ENCODE measurements around the gene CYB5D1. TPM values are rescaled to one million over a fixed set of nuclear protein-coding genes. Genes with fewer than 3 reads are reported as not detected.

Gene CYB5D1
- total and polyA plus RNA-seq, 2 of the 8 experiments (the other 6 are each of a cell fraction or from before 2014, with no cell fraction given): 11.0 to 18.0 TPM

DNA sequence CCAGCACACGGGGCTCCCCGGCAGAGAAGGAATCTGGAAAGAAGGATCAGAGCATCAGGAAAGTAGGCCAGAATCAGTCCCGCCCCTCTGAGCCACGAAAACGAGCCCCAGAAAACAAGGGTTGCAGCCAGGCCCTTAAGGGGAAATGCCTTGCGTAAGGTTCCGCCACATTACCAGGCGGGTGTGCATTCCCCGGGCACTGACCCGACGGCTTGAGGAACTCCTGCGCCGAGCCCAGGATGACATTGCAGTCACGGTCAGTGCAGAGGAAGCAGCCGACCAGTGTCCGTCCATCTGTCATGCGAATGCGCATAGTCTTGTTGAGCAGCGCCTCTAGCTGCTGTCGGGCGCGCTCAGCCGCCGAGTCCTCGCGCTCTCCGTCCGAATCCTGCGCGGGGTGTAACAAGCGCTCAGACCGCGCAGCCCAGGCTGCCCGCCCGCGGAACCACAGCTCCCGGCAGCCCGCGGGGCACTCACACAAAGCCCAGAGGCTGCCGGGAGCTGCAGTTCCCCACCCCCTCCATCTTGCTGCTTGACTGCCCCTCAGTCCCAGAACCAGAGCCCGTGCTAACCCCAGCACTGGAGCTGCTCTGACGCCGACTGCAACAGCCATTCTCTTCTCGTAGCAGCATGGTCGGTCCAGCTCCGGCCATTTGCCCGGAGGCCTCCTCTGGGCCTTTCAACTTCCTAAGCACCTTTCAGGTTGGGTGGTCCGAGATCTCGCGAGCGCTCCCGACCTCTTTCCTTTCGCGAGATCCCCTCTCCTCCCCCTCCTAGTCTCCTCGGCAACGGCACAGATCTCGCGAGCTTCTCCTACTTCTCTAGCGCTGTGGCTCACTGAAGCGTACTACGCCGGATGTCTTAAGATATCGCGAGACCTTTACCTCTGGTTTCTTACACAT, 741 bp upstream of the CYB5D1 start, which contains the start of gene NAA38 (continued):
- TF ChIP-seq CTBP2 (IDR thresholded peaks at IDR 0.05; ENCODE audit: borderline replicate concordance, insufficient read depth, insufficient read length, low read length) (peak; percentile 73), TCF12 (IDR thresholded peaks at IDR 0.05; ENCODE audit: low read depth, low read length) (no peak), ATF3 (IDR thresholded peaks at IDR 0.05; ENCODE audit: insufficient read depth, low read depth, low read length) (peak; percentile 20; the same call in 1 of the 2 replicates), SIN3A (conservative IDR thresholded peaks at IDR 0.05 in 1 of 2, IDR thresholded peaks at IDR 0.05 in 1 of 2; ENCODE audit: low read depth in 1 of 2, low read length in 2 of 2) (peak; percentile 78 to 83; a peak in 1 of 4 replicates), JUND (IDR thresholded peaks at IDR 0.05; ENCODE audit: low read length) (no peak), FOSL1 (IDR thresholded peaks at IDR 0.05; ENCODE audit: insufficient read depth, low read depth, low read length) (no peak), CREB1 (IDR thresholded peaks at IDR 0.05) (peak; percentile 39; the same call in 1 of the 2 replicates)
- TF ChIP-seq, protein P1, sequence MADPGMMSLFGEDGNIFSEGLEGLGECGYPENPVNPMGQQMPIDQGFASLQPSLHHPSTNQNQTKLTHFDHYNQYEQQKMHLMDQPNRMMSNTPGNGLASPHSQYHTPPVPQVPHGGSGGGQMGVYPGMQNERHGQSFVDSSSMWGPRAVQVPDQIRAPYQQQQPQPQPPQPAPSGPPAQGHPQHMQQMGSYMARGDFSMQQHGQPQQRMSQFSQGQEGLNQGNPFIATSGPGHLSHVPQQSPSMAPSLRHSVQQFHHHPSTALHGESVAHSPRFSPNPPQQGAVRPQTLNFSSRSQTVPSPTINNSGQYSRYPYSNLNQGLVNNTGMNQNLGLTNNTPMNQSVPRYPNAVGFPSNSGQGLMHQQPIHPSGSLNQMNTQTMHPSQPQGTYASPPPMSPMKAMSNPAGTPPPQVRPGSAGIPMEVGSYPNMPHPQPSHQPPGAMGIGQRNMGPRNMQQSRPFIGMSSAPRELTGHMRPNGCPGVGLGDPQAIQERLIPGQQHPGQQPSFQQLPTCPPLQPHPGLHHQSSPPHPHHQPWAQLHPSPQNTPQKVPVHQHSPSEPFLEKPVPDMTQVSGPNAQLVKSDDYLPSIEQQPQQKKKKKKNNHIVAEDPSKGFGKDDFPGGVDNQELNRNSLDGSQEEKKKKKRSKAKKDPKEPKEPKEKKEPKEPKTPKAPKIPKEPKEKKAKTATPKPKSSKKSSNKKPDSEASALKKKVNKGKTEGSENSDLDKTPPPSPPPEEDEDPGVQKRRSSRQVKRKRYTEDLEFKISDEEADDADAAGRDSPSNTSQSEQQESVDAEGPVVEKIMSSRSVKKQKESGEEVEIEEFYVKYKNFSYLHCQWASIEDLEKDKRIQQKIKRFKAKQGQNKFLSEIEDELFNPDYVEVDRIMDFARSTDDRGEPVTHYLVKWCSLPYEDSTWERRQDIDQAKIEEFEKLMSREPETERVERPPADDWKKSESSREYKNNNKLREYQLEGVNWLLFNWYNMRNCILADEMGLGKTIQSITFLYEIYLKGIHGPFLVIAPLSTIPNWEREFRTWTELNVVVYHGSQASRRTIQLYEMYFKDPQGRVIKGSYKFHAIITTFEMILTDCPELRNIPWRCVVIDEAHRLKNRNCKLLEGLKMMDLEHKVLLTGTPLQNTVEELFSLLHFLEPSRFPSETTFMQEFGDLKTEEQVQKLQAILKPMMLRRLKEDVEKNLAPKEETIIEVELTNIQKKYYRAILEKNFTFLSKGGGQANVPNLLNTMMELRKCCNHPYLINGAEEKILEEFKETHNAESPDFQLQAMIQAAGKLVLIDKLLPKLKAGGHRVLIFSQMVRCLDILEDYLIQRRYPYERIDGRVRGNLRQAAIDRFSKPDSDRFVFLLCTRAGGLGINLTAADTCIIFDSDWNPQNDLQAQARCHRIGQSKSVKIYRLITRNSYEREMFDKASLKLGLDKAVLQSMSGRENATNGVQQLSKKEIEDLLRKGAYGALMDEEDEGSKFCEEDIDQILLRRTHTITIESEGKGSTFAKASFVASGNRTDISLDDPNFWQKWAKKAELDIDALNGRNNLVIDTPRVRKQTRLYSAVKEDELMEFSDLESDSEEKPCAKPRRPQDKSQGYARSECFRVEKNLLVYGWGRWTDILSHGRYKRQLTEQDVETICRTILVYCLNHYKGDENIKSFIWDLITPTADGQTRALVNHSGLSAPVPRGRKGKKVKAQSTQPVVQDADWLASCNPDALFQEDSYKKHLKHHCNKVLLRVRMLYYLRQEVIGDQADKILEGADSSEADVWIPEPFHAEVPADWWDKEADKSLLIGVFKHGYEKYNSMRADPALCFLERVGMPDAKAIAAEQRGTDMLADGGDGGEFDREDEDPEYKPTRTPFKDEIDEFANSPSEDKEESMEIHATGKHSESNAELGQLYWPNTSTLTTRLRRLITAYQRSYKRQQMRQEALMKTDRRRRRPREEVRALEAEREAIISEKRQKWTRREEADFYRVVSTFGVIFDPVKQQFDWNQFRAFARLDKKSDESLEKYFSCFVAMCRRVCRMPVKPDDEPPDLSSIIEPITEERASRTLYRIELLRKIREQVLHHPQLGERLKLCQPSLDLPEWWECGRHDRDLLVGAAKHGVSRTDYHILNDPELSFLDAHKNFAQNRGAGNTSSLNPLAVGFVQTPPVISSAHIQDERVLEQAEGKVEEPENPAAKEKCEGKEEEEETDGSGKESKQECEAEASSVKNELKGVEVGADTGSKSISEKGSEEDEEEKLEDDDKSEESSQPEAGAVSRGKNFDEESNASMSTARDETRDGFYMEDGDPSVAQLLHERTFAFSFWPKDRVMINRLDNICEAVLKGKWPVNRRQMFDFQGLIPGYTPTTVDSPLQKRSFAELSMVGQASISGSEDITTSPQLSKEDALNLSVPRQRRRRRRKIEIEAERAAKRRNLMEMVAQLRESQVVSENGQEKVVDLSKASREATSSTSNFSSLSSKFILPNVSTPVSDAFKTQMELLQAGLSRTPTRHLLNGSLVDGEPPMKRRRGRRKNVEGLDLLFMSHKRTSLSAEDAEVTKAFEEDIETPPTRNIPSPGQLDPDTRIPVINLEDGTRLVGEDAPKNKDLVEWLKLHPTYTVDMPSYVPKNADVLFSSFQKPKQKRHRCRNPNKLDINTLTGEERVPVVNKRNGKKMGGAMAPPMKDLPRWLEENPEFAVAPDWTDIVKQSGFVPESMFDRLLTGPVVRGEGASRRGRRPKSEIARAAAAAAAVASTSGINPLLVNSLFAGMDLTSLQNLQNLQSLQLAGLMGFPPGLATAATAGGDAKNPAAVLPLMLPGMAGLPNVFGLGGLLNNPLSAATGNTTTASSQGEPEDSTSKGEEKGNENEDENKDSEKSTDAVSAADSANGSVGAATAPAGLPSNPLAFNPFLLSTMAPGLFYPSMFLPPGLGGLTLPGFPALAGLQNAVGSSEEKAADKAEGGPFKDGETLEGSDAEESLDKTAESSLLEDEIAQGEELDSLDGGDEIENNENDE (IDR thresholded peaks at IDR 0.05; ENCODE audit: insufficient replicate concordance, low read length): no peak

Data from H1 (cell line).